ENCODE data around the gene MDC1. TPM values are rescaled to one million over a fixed set of nuclear protein-coding genes. Genes with fewer than 3 reads are reported as not detected.
"Not testable (repeated sequence)": the region's sequence is repeated elsewhere in the genome, so short reads cannot be mapped to it uniquely, and the experiment has no call there.

MDC1 gene
- polyA plus RNA-seq, 2 donors, result 5.9 to 8.1 TPM

GRCh38 chr6:30664994-30665767, 51.9 kb downstream of the MDC1 start:
- Histone ChIP-seq H3K27me3 (ENCODE audit: control insufficient read depth in 1 of 2, insufficient read depth in 2 of 2, low read length in 2 of 2) (no peaks in the 10 kb centered on the region), H3K36me3 (ENCODE audit: control insufficient read depth in 2 of 2, insufficient read depth in 2 of 2, low read length in 1 of 2) (peaks cover 30 to 35% of the 10 kb centered on the region in 2 donors), H3K4me1 (ENCODE audit: control insufficient read depth in 2 of 2, insufficient read depth in 2 of 2, low read length in 1 of 2) (no peaks in the 10 kb centered on the region), H3K9me3 (ENCODE audit: control insufficient read depth in 2 of 2, insufficient read depth in 1 of 2, low read depth in 1 of 2, low read length in 1 of 2) (no peaks in the 10 kb centered on the region), H3K4me3 (ENCODE audit: low read depth in 1 of 2, low read length in 2 of 2) (no peak overlapping the region), H3K27ac (ENCODE audit: low read depth in 2 of 2, low read length in 1 of 2) (no peak overlapping the region)
- WGBS, 2 donors, result 92 to 93% methylated on average over 34 of the region's 34 CpGs

GRCh38 chr6:30657922-30658321, 59.2 kb downstream of the MDC1 start:
- not testable (repeated sequence) for H3K4me3 ChIP-seq (ENCODE audit: low read depth in 1 of 2, low read length in 2 of 2); H3K27ac ChIP-seq (ENCODE audit: low read depth in 2 of 2, low read length in 1 of 2); H3K4me1 ChIP-seq (ENCODE audit: control insufficient read depth in 2 of 2, insufficient read depth in 2 of 2, low read length in 1 of 2); H3K27me3 ChIP-seq (ENCODE audit: control insufficient read depth in 1 of 2, insufficient read depth in 2 of 2, low read length in 2 of 2); H3K9me3 ChIP-seq (ENCODE audit: control insufficient read depth in 2 of 2, insufficient read depth in 1 of 2, low read depth in 1 of 2, low read length in 1 of 2)
- H3K36me3 ChIP-seq (ENCODE audit: control insufficient read depth in 2 of 2, insufficient read depth in 2 of 2, low read length in 1 of 2), result peaks cover 51 to 62% of the 10 kb centered on the region in 2 donors
- 92 to 93% methylated on average over 5 of the region's 5 CpGs for WGBS, 2 donors

GRCh38 chr6:30657454-30657853, 59.6 kb downstream of the MDC1 start:
- Histone ChIP-seq H3K4me3 (ENCODE audit: low read depth in 1 of 2, low read length in 2 of 2) (no peak overlapping the region), H3K36me3 (ENCODE audit: control insufficient read depth in 2 of 2, insufficient read depth in 2 of 2, low read length in 1 of 2) (peaks cover 47 to 64% of the 10 kb centered on the region in 2 donors), H3K4me1 (ENCODE audit: control insufficient read depth in 2 of 2, insufficient read depth in 2 of 2, low read length in 1 of 2) (no peaks in the 10 kb centered on the region), H3K9me3 (ENCODE audit: control insufficient read depth in 2 of 2, insufficient read depth in 1 of 2, low read depth in 1 of 2, low read length in 1 of 2) (no peaks in the 10 kb centered on the region), H3K27ac (ENCODE audit: low read depth in 2 of 2, low read length in 1 of 2) (no peak overlapping the region), H3K27me3 (ENCODE audit: control insufficient read depth in 1 of 2, insufficient read depth in 2 of 2, low read length in 2 of 2) (no peaks in the 10 kb centered on the region)

- Histone ChIP-seq H3K9me3 (ENCODE audit: control insufficient read depth in 2 of 2, insufficient read depth in 1 of 2, low read depth in 1 of 2, low read length in 1 of 2) (no peaks in the 10 kb centered on the region), H3K27ac (ENCODE audit: low read depth in 2 of 2, low read length in 1 of 2) (no peak overlapping the region), H3K36me3 (ENCODE audit: control insufficient read depth in 2 of 2, insufficient read depth in 2 of 2, low read length in 1 of 2) (peaks cover 38 to 60% of the 10 kb centered on the region in 2 donors), H3K4me1 (ENCODE audit: control insufficient read depth in 2 of 2, insufficient read depth in 2 of 2, low read length in 1 of 2) (no peaks in the 10 kb centered on the region), H3K27me3 (ENCODE audit: control insufficient read depth in 1 of 2, insufficient read depth in 2 of 2, low read length in 2 of 2) (no peaks in the 10 kb centered on the region), H3K4me3 (ENCODE audit: low read depth in 1 of 2, low read length in 2 of 2) (no peak overlapping the region)
- WGBS, 2 donors, result 77 to 82% methylated on average over 7 of the region's 7 CpGs
Measured at GRCh38 chr6:30656513-30656912, 60.6 kb downstream of the MDC1 start.

GRCh38 chr6:30655743-30656094, 61.4 kb downstream of the MDC1 start:
- H3K4me3 ChIP-seq (ENCODE audit: low read depth in 1 of 2, low read length in 2 of 2), result no peak overlapping the region
- peaks cover 34 to 59% of the 10 kb centered on the region in 2 donors for H3K36me3 ChIP-seq (ENCODE audit: control insufficient read depth in 2 of 2, insufficient read depth in 2 of 2, low read length in 1 of 2)
- no peaks in the 10 kb centered on the region for H3K27me3 ChIP-seq (ENCODE audit: control insufficient read depth in 1 of 2, insufficient read depth in 2 of 2, low read length in 2 of 2)
- H3K9me3 ChIP-seq (ENCODE audit: control insufficient read depth in 2 of 2, insufficient read depth in 1 of 2, low read depth in 1 of 2, low read length in 1 of 2), result no peaks in the 10 kb centered on the region
- no peak overlapping the region for H3K27ac ChIP-seq (ENCODE audit: low read depth in 2 of 2, low read length in 1 of 2)
- H3K4me1 ChIP-seq (ENCODE audit: control insufficient read depth in 2 of 2, insufficient read depth in 2 of 2, low read length in 1 of 2), result no peaks in the 10 kb centered on the region
- WGBS, 2 donors, result 94 to 98% methylated on average over 3 of the region's 3 CpGs

GRCh38 chr6:30654798-30655742, 62.0 kb downstream of the MDC1 start:
- Histone ChIP-seq H3K27me3 (ENCODE audit: control insufficient read depth in 1 of 2, insufficient read depth in 2 of 2, low read length in 2 of 2) (no peaks in the 10 kb centered on the region), H3K9me3 (ENCODE audit: control insufficient read depth in 2 of 2, insufficient read depth in 1 of 2, low read depth in 1 of 2, low read length in 1 of 2) (no peaks in the 10 kb centered on the region), H3K27ac (ENCODE audit: low read depth in 2 of 2, low read length in 1 of 2) (no peak overlapping the region), H3K36me3 (ENCODE audit: control insufficient read depth in 2 of 2, insufficient read depth in 2 of 2, low read length in 1 of 2) (peaks cover 32 to 56% of the 10 kb centered on the region in 2 donors), H3K4me1 (ENCODE audit: control insufficient read depth in 2 of 2, insufficient read depth in 2 of 2, low read length in 1 of 2) (no peaks in the 10 kb centered on the region), H3K4me3 (ENCODE audit: low read depth in 1 of 2, low read length in 2 of 2) (no peak overlapping the region)
- WGBS, 2 donors, result 88 to 92% methylated on average over 19 of the region's 19 CpGs

GRCh38 chr6:30651143-30651542, 65.9 kb downstream of the MDC1 start:
- Histone ChIP-seq H3K9me3 (ENCODE audit: control insufficient read depth in 2 of 2, insufficient read depth in 1 of 2, low read depth in 1 of 2, low read length in 1 of 2) (no peaks in the 10 kb centered on the region), H3K36me3 (ENCODE audit: control insufficient read depth in 2 of 2, insufficient read depth in 2 of 2, low read length in 1 of 2) (peaks cover 17 to 32% of the 10 kb centered on the region in 2 donors), H3K27ac (ENCODE audit: low read depth in 2 of 2, low read length in 1 of 2) (no peak overlapping the region), H3K4me1 (ENCODE audit: control insufficient read depth in 2 of 2, insufficient read depth in 2 of 2, low read length in 1 of 2) (peaks cover 2 to 5% of the 10 kb centered on the region in 2 donors), H3K4me3 (ENCODE audit: low read depth in 1 of 2, low read length in 2 of 2) (no peak overlapping the region), H3K27me3 (ENCODE audit: control insufficient read depth in 1 of 2, insufficient read depth in 2 of 2, low read length in 2 of 2) (no peaks in the 10 kb centered on the region)
- WGBS, 2 donors, result 88 to 92% methylated on average over 12 of the region's 12 CpGs

Other genes starting within 250 kb of the MDC1 start
- 100 to 1,000 TPM; 162 to 196 TPM for gene HLA-E, start 227.8 kb downstream of the MDC1 start, polyA plus RNA-seq
- gene GNL1, start 160.8 kb downstream of the MDC1 start, polyA plus RNA-seq, result 10 to 100 TPM; 27.9 to 29.0 TPM
- 1 to 10 TPM; 3.7 to 4.8 TPM for gene PRR3, start 160.0 kb downstream of the MDC1 start, polyA plus RNA-seq
- gene ABCF1, start 145.8 kb downstream of the MDC1 start, polyA plus RNA-seq, result 10 to 100 TPM; 17.7 to 23.8 TPM
- 10 to 100 TPM; 13.5 to 23.5 TPM for gene PPP1R10, start 100.0 kb downstream of the MDC1 start, polyA plus RNA-seq
- gene MRPS18B, start 99.4 kb downstream of the MDC1 start, polyA plus RNA-seq, result 10 to 100 TPM; 20.1 to 50.7 TPM
- gene ATAT1, start 90.4 kb downstream of the MDC1 start, polyA plus RNA-seq, result 1 to 10 TPM; 5.0 to 6.8 TPM
- 10 to 100 TPM; 15.3 to 24.3 TPM for gene C6orf136, start 70.1 kb downstream of the MDC1 start, polyA plus RNA-seq
- gene DHX16, start 44.3 kb downstream of the MDC1 start, polyA plus RNA-seq, result 10 to 100 TPM; 19.8 to 27.5 TPM
- gene PPP1R18, start 30.6 kb downstream of the MDC1 start, polyA plus RNA-seq, result 10 to 100 TPM; 22.1 to 22.4 TPM
- gene NRM, start 26.3 kb downstream of the MDC1 start, polyA plus RNA-seq, result 10 to 100 TPM; 14.2 to 15.4 TPM
- gene TUBB, start 3.1 kb upstream of the MDC1 start, polyA plus RNA-seq, result 100 to 1,000 TPM; 142 to 313 TPM
- 10 to 100 TPM; 80.9 to 87.0 TPM for gene FLOT1, start 25.4 kb upstream of the MDC1 start, polyA plus RNA-seq
- 100 to 1,000 TPM; 178 to 187 TPM for gene IER3, start 27.3 kb upstream of the MDC1 start, polyA plus RNA-seq
- 100 to 1,000 TPM; 102 to 136 TPM for gene DDR1, start 167.2 kb upstream of the MDC1 start, polyA plus RNA-seq
- 10 to 100 TPM; 20.6 to 32.0 TPM for gene GTF2H4, start 190.9 kb upstream of the MDC1 start, polyA plus RNA-seq
- gene VARS2, start 197.0 kb upstream of the MDC1 start, polyA plus RNA-seq, result 10 to 100 TPM; 30.0 to 81.5 TPM
- gene SFTA2, start 214.9 kb upstream of the MDC1 start, polyA plus RNA-seq, result 100 to 1,000 TPM; 130 to 421 TPM
- gene MUCL3, start 223.7 kb upstream of the MDC1 start, polyA plus RNA-seq, result 10 to 100 TPM in 1 of 2 donors, 1 to 10 TPM in 1; 5.2 to 17.8 TPM